GM18505 (cell line): Measurements from ENCODE around the gene PLXDC2.

Experiments
- ATAC-seq: cut with Tn5 transposase; IDR thresholded peaks from one replicate; pipeline ENCODE4 v1.9.1; 2021; ENCODE audit not compliant: unreplicated experiment
- POLR2A ChIP-seq: IDR thresholded peaks from 4 replicates; pipeline ENCODE4 v1.6.1; 2011; ENCODE audit warnings: borderline replicate concordance; ENCODE audit not compliant: insufficient read depth, insufficient read length; ENCODE audit errors: extremely low read depth

Gene PLXDC2

GRCh38 chr10:20299034-20299736 lies 483.0 kb downstream of the PLXDC2 start:
- no peak for ATAC-seq
- no peak for TF ChIP-seq POLR2A

- ATAC-seq: no peak
- no peak for TF ChIP-seq POLR2A
These were observed 484.5 kb downstream of the PLXDC2 start for GRCh38 chr10:20300735-20301134.

DNA sequence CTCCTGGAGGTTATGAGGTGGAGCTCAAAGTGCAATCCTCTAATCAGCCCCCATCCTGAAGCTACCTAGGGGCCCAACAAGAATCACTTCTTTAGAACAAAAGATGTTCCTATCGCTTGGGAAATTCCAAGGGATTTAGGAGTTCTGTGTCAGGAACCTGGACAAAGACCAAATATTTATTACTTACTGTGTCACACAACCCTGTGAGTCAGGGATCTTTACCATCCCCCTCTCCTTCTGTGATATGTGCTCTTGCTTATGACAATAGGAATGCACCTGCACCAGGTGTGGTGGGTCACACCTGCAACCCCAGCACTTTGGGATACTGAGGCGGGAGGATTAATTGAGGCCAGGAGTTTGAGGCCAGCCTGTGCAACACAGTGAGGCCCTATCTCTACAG lies 485.8 kb downstream of the PLXDC2 start:
- ATAC-seq: no peak
- no peak for TF ChIP-seq POLR2A

DNA sequence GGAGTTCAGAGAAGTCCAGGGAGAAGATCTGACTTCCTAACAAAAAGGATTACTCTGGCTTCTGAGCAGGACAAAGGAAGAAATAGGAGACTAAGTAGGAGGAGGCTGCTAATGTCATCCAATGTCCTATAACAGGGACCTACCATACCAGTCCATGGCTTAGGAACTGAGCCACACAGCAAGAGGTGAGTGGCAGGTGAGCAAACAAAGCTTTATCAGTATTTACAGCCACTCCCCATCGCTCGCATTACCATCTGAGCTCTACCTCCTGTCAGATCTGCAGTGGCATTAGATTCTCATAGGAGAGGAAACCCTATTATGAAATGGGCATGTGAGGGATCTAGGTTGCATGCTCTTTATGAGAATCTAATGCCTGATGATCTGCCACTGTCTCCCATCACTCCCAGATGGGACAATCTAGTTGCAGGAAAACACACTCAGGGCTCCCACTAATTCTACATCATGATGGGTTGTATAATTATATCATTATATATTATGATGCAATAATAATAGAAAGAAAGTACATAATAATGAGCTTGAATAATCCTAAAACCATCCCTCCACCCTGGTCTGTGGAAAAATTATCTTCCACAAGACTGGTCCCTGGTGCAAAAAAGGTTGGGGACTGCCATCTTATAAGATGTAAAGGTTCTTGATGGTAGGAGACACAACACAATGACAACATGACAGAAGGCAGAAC lies 487.4 kb downstream of the PLXDC2 start:
- no peak for TF ChIP-seq POLR2A
- no peak for ATAC-seq

DNA sequence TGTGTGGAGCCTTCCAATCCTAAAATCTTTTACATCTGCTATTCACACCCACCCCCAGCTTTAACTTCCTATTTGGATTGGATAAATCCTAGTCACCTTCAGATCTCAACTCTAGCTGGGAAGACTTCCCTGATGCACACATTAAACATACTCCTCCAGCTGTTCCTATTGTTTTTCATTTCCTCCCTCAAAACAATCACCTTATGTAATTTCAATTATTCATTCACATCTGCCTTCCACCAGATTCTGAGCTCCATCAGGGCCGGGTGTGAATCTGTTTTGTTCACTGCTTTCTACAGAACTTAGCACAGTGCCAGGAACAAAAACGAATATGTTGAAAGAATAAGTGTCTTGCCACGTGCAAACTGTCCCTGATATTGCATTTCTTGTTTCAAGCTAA lies 497.4 kb downstream of the PLXDC2 start:
- ATAC-seq: no peak
- no peak for TF ChIP-seq POLR2A

GRCh38 chr10:20314431-20314830 lies 498.2 kb downstream of the PLXDC2 start:
- no peak for ATAC-seq
- no peak for TF ChIP-seq POLR2A

DNA sequence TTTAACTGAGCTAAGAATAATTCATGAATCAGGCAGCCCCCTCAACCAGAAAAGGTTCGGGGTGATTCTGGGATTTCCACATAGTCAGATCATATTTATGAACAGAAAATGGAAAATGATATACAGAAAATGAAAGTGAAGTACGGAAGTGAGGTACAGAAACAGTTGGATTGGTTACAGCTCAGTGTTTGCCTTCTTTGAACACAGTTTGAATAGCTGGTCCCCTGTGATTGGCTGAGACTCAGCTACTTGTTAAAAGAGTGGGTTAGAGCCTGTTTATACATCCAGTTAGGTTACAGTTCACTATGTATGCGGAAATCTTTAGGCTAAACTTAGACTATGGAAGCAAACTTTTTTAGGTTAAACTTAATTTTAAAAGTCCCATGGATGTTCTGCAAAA lies 511.7 kb downstream of the PLXDC2 start:
- ATAC-seq: no peak
- no peak for TF ChIP-seq POLR2A

DNA sequence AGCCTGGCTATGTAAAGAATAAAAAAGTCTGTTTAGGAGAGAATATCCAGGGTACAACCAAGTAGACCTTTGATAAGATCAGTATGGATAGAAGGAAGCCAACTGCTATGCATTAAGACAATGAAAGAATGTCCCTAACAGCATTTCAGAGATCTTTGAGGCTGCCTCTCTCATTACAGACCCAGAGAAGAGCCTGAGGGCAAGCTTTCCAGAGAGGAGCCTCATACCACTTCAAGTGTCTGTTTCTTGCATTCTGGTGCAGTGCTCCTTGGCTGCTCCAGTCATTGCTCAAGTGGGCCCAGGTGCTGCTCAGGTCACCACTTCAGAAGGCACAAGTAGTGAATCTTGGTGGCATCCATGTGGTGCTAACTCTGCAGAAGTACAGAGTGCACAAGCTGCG lies 514.0 kb downstream of the PLXDC2 start:
- TF ChIP-seq POLR2A: no peak
- no peak for ATAC-seq

- no peak for ATAC-seq
- TF ChIP-seq POLR2A: no peak
These were observed 518.3 kb downstream of the PLXDC2 start for GRCh38 chr10:20334559-20334958.
